ENCODE measurements around the gene HSPA12B. TPM values are rescaled to one million over a fixed set of nuclear protein-coding genes. Genes with fewer than 3 reads are reported as not detected.

The HSPA12B gene
- polyA plus RNA-seq, 1 of the 3 experiments (the other 2 are of a cell fraction): 0.46 TPM

- no peaks in the 10 kb centered on the region for H3K27me3 ChIP-seq (ENCODE audit: insufficient read depth)
- H3K4me3 ChIP-seq (ENCODE audit: low read depth in 2 of 2, low read length in 1 of 2): peak within 1 kb of the TSS; percentile 63 to 74
- H3F3A ChIP-seq (replicated peaks; ENCODE audit: insufficient read depth): peaks cover 11% of the 10 kb centered on the region
- peaks cover 7 to 9% of the 10 kb centered on the region in 2 experiments for H3K36me3 ChIP-seq (replicated peaks in 1 of 2; ENCODE audit: control insufficient read depth in 1 of 2, insufficient read depth in 2 of 2, low read length in 1 of 2)
- ChIA-PET CTCF (interaction anchor here (0.6 to 6.4 kb wide), 29 partner anchors 9 to 583 kb away, joined by 3 to 161 read pairs (median 4); partner anchors contain the start of genes ADISSP, AP5S1 and CDC25B), POLR2A (interaction anchor here (0.6 to 2.8 kb wide), 7 partner anchors 9 to 49 kb away, joined by 3 to 20 read pairs (median 4); partner anchors contain the start of genes ADISSP, AP5S1 and CDC25B)
- peak; percentile 98 for DNase-seq
- 7% methylated on average over 36 of the region's 70 CpGs for WGBS (ENCODE audit: low lambda C conversion rate)
- no peaks in the 10 kb centered on the region for H3K9me2 ChIP-seq
- peak within 1 kb of the TSS; percentile 41 to 82 for H3K27ac ChIP-seq (ENCODE audit: low read depth in 2 of 2, low read length in 1 of 2)
- peaks cover 42% of the 10 kb centered on the region for H4K20me1 ChIP-seq (ENCODE audit: insufficient read depth)
- peak within 1 kb of the TSS; percentile 92 for H2AFZ ChIP-seq (ENCODE audit: low read depth)
- peaks cover 26 to 27% of the 10 kb centered on the region in 2 experiments; a peak in 3 of 4 replicates for H3K4me1 ChIP-seq (ENCODE audit: control insufficient read depth in 1 of 2, insufficient read depth in 2 of 2, low read depth in 1 of 2, low read length in 1 of 2)
- no peaks in the 10 kb centered on the region for H3K9me3 ChIP-seq
- peak within 1 kb of the TSS; percentile 71 for H3K9ac ChIP-seq
- H3K4me2 ChIP-seq: peak within 1 kb of the TSS; percentile 96
- H3K79me2 ChIP-seq (ENCODE audit: insufficient read depth): peaks cover 40% of the 10 kb centered on the region
- TF ChIP-seq TCF12 (IDR thresholded peaks at IDR 0.05) (no peak), ELF1 (IDR thresholded peaks at IDR 0.05) (peak; percentile 53; the same call in 1 of the 2 replicates), YY1 (IDR thresholded peaks at IDR 0.05; ENCODE audit: low read depth) (no peak), NFIC (IDR thresholded peaks at IDR 0.05; ENCODE audit: borderline replicate concordance) (no peak), SIN3A (IDR thresholded peaks at IDR 0.05; ENCODE audit: borderline replicate concordance, low read depth, low read length) (peak; percentile 67; the same call in 1 of the 2 replicates), FOSL2 (IDR thresholded peaks at IDR 0.05; ENCODE audit: borderline replicate concordance, low read depth) (no peak), REST (IDR thresholded peaks at IDR 0.05; ENCODE audit: low read depth, low read length) (peak; percentile 90), CHD2 (IDR thresholded peaks at IDR 0.05; ENCODE audit: low read length, partially characterized antibody) (peak; percentile 98), GATA2 (CRISPR knock-in tag; IDR thresholded peaks at IDR 0.05) (no peak), TAF1 (IDR thresholded peaks at IDR 0.05; ENCODE audit: borderline replicate concordance, low read depth, low read length) (0 out of 2 replicates have a peak, but pooled peaks have one; percentile 23), FOXJ3 (CRISPR knock-in tag; IDR thresholded peaks at IDR 0.05) (no peak), PBX3 (IDR thresholded peaks at IDR 0.05) (no peak), CTCF (IDR thresholded peaks at IDR 0.05) (peak; percentile 70), RAD21 (IDR thresholded peaks at IDR 0.05; ENCODE audit: low read length) (peak; percentile 77), EP300 (IDR thresholded peaks at IDR 0.05; ENCODE audit: borderline replicate concordance in 1 of 2, low read depth in 1 of 2, low read length in 1 of 2) (no peak), USF2 (IDR thresholded peaks at IDR 0.05; ENCODE audit: borderline replicate concordance, low read depth, low read length) (no peak), MEF2A (IDR thresholded peaks at IDR 0.05; ENCODE audit: borderline replicate concordance, low read depth) (no peak), POLR2AphosphoS5 (IDR thresholded peaks at IDR 0.05; ENCODE audit: low read depth, low read length) (no peak), MXI1 (IDR thresholded peaks at IDR 0.05; ENCODE audit: low read depth, low read length) (no peak), EZH2phosphoT487 (IDR thresholded peaks at IDR 0.05; ENCODE audit: borderline replicate concordance, low read depth) (no peak), RXRA (IDR thresholded peaks at IDR 0.05; ENCODE audit: borderline replicate concordance, low read depth) (no peak), SMC3 (IDR thresholded peaks at IDR 0.05; ENCODE audit: low read depth, low read length) (peak; percentile 68), NRF1 (IDR thresholded peaks at IDR 0.05; ENCODE audit: low read depth, low read length) (no peak), FOXM1 (IDR thresholded peaks at IDR 0.05; ENCODE audit: low read depth) (no peak), RCOR1 (IDR thresholded peaks at IDR 0.05; ENCODE audit: low read length) (no peak), GABPA (IDR thresholded peaks at IDR 0.05; ENCODE audit: low read depth) (no peak)
Observed at GRCh38 chr20:3786665-3787323, 54.3 kb downstream of the HSPA12B start, which contains the start of gene CENPB. Gene CENPB (minus strand): TSS chr20:3786740. CDS start chr20:3786483, 257 bp downstream.
